Activated B cell treated with CpG ODN at 0.5 μM for 24 hours (primary cell): Measurements from ENCODE around the gene TMEM132D. TPM values are rescaled to one million over a fixed set of nuclear protein-coding genes. Genes with fewer than 3 reads are reported as not detected.

Experiments used
- ATAC-seq: fragments of 200-7000 bp; cut with Tn5 transposase; one replicate; pipeline ENCODE4 v1.10.0; 2021; ENCODE audit warnings: low read depth, mild to moderate bottlenecking, moderate library complexity
- CTCF ChIA-PET: fragments of 350-600 bp; sonication (Branson Sonifier 250); formaldehyde crosslinking; loops from one replicate; lab custom pipeline; 2021; ENCODE audit warnings: antibody characterized with exemption; lab: Charles Lee
- POLR2A ChIA-PET: fragments of 350-600 bp; sonication (Branson Sonifier 250); formaldehyde crosslinking; loops from one replicate; lab custom pipeline; 2021; ENCODE audit warnings: antibody characterized with exemption; lab: Charles Lee
- DNase-seq: peaks from one replicate; pipeline ENCODE4 v3.0.0; 2022
- H3K27ac Mint-ChIP-seq: one replicate; pipeline ENCODE4 v1.8.0; 2020; ENCODE audit warnings: mixed read lengths
- H3K27me3 Mint-ChIP-seq: one replicate; pipeline ENCODE4 v1.8.0; 2021; ENCODE audit warnings: mixed read lengths
- H3K36me3 Mint-ChIP-seq: one replicate; pipeline ENCODE4 v1.8.0; 2021; ENCODE audit warnings: low read depth, mixed read lengths
- H3K4me1 Mint-ChIP-seq: one replicate; pipeline ENCODE4 v1.8.0; 2021; ENCODE audit warnings: mixed read lengths
- H3K4me3 Mint-ChIP-seq: one replicate; pipeline ENCODE4 v1.8.0; 2020; ENCODE audit warnings: mild to moderate bottlenecking, mixed read lengths
- H3K9me3 Mint-ChIP-seq: one replicate; pipeline ENCODE4 v1.8.0; 2020; ENCODE audit warnings: mixed read lengths
- CTCF ChIP-seq: fragments of 200-600 bp; IDR thresholded peaks from one replicate; pipeline ENCODE4 v1.8.0; 2022; ENCODE audit warnings: antibody characterized with exemption, mild to moderate bottlenecking
- intact Hi-C: fragments of 100-400 bp; cut with micrococcal nuclease; formaldehyde crosslinking; loops from one replicate; pipeline ENCODE4 v1.15.1; 2024
- total RNA-seq: library from RNA; stranded (reverse); gene quantifications from 2 replicates; pipeline ENCODE4 v1.2.3, GENCODE V29; 2022

The TMEM132D gene
- total RNA-seq, 1 donor from 2014 or later = not detected

GRCh38 chr12:129606239-129606638 lies 297.6 kb downstream of the TMEM132D start:
- TF ChIP-seq CTCF = no peak
- Mint-ChIP-seq H3K27ac (no peak overlapping the region), H3K9me3 (peaks cover 4% of the 10 kb centered on the region), H3K4me3 (no peak overlapping the region), H3K4me1 (no peaks in the 10 kb centered on the region), H3K36me3 (no peaks in the 10 kb centered on the region), H3K27me3 (no peaks in the 10 kb centered on the region)
- ChIA-PET CTCF (no interaction called here), POLR2A (no interaction called here)
- no peak for ATAC-seq
- intact Hi-C loops = no loop called here
- no peak for DNase-seq

GRCh38 chr12:129605666-129606065 lies 298.2 kb downstream of the TMEM132D start:
- Mint-ChIP-seq H3K36me3 (no peaks in the 10 kb centered on the region), H3K27ac (no peak overlapping the region), H3K27me3 (no peaks in the 10 kb centered on the region), H3K4me1 (no peaks in the 10 kb centered on the region), H3K9me3 (peaks cover 4% of the 10 kb centered on the region), H3K4me3 (no peak overlapping the region)
- no peak for TF ChIP-seq CTCF
- DNase-seq (no peak), ATAC-seq (no peak)
- POLR2A ChIA-PET = no interaction called here
- intact Hi-C loops = no loop called here
- CTCF ChIA-PET = no interaction called here

GRCh38 chr12:129604506-129604905 lies 299.3 kb downstream of the TMEM132D start:
- TF ChIP-seq CTCF = no peak
- DNase-seq = no peak
- POLR2A ChIA-PET = no interaction called here
- Mint-ChIP-seq H3K4me3 (no peak overlapping the region), H3K4me1 (no peaks in the 10 kb centered on the region), H3K36me3 (no peaks in the 10 kb centered on the region), H3K27me3 (no peaks in the 10 kb centered on the region), H3K27ac (no peak overlapping the region), H3K9me3 (peaks cover 4% of the 10 kb centered on the region)
- no peak for ATAC-seq
- CTCF ChIA-PET = no interaction called here
- intact Hi-C loops = no loop called here

GRCh38 chr12:129599406-129599805 lies 304.4 kb downstream of the TMEM132D start:
- POLR2A ChIA-PET = no interaction called here
- no peaks in the 10 kb centered on the region for H3K36me3 Mint-ChIP-seq
- TF ChIP-seq CTCF = no peak
- no peak for ATAC-seq
- H3K4me3 Mint-ChIP-seq = no peak overlapping the region
- intact Hi-C loops = no loop called here
- H3K27ac Mint-ChIP-seq = no peak overlapping the region
- DNase-seq = no peak
- CTCF ChIA-PET = no interaction called here
- no peaks in the 10 kb centered on the region for H3K27me3 Mint-ChIP-seq
- no peaks in the 10 kb centered on the region for H3K4me1 Mint-ChIP-seq
- H3K9me3 Mint-ChIP-seq = peaks cover 4% of the 10 kb centered on the region

GRCh38 chr12:129594098-129594497 lies 309.7 kb downstream of the TMEM132D start:
- H3K9me3 Mint-ChIP-seq = no peaks in the 10 kb centered on the region
- H3K36me3 Mint-ChIP-seq = no peaks in the 10 kb centered on the region
- TF ChIP-seq CTCF = no peak
- H3K27me3 Mint-ChIP-seq = no peaks in the 10 kb centered on the region
- no peak overlapping the region for H3K27ac Mint-ChIP-seq
- no peaks in the 10 kb centered on the region for H3K4me1 Mint-ChIP-seq
- intact Hi-C loops = no loop called here
- DNase-seq (no peak), ATAC-seq (no peak)
- ChIA-PET POLR2A (no interaction called here), CTCF (no interaction called here)
- H3K4me3 Mint-ChIP-seq = no peak overlapping the region
